Measurements from ENCODE around the gene TSKU.

TSKU gene, protein sequence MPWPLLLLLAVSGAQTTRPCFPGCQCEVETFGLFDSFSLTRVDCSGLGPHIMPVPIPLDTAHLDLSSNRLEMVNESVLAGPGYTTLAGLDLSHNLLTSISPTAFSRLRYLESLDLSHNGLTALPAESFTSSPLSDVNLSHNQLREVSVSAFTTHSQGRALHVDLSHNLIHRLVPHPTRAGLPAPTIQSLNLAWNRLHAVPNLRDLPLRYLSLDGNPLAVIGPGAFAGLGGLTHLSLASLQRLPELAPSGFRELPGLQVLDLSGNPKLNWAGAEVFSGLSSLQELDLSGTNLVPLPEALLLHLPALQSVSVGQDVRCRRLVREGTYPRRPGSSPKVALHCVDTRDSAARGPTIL

GRCh38 chr11:76783294-76783895 lies at the start of gene TSKU:
Gene TSKU, plus strand, starts transcription at chr11:76783356. Its CDS starts 12,261 bp downstream, at chr11:76795617.
- DNase-seq, result no peak

DNA sequence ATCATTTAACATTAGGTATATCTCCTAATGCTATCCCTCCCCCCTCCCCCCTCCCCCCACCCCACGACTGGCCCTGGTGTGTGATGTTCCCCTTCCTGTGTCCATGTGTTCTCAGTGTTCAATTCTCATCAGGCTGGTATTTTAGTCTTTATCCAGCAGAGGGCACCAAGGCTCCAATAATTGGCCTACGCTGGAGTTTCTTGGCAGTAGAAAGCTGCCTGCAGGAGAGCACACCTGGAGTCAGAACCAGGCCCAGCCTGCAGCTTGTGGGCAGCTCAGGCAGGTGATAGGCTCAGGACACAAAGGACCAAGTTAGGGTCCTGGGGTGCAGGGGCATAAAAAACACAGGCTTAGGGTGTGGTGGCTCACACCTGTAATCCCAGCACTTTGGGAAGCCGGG lies 49.2 kb upstream of the TSKU start:
- DNase-seq, result peak; percentile 19

DNA sequence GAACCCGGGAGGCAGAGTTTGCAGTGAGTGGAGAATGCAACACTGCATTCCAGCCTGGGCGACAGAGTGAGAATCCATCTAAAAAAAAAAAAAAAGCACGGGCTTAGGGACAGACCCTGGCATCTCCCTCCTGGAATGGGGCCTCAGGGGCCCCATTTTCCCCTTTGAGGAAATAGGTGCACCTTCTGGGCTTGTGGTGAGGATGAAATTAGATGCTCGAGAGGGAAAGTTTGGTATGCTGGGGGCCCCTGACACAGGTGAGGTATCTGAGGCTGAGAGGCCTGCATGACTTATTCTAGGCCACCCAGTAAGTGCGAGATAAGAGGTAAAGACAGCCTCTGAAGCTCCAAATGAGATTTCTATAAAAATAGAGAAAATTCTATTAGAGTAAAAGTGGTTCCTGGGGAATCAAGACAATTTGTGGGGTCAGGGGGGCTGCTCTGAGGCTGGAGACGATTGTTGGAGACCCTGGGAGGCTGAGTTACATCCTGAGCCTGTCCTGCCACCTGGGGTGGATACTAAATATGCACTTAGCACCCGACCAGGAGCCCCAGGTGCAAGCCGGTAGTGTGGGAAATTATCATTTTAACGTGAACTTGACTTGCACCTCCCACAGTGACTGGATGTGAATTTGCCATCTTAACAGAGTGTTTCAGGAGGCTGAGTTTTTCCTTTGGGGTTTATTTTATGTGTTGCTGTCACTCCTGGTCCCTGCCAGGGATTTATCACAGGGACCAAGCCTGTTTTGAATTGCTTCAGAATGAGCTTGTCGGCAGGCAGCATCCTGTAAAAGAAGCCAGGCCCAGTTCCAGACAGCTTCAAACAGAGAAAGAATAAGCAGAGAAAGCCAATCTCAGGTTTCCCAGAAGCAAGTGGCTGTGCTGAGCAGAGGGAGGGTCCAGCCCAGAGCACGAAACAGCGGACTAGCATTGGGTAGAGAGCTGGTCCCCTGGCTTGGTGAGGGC lies 48.4 kb upstream of the TSKU start:
- no peak for DNase-seq

- DNase-seq, result no peak
Measured at GRCh38 chr11:76735841-76736240, 47.3 kb upstream of the TSKU start.

- DNase-seq, result no peak
Measured at GRCh38 chr11:76736266-76736665, 46.9 kb upstream of the TSKU start.

DNA sequence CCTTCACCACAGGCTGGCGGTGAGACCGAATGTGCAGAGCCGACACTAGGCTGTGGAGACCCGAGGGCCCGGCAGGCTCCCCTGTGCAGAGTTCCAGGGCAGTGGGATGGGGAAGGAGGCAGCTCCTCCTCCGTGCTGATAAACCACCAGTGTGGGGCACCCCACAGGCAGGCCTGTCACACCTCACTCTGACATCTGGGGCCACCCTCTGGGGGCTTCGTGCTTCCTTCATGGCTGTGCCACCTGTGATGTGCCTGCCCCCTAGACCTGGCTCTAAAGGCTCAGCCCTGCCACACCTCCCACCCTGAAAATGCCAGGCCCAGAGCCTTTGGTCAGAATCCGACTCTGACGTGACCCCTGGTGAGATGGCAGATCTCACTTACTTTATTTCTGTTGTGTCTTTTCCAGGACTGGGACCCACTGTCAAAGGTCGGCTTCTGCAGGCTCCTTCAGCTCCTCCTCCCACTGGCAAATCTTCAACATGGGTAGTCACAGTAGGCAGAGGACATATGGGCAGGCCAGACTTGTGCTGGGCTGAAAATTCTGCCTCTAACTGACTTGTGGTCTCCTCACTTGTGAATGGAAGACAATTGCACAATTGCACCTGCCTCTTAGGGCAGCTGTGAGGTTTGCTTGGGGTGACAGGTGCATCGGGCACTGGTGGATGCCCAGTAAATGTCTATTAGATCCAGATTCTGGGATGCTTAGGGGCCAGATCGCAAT lies 46.2 kb upstream of the TSKU start:
- DNase-seq, result no peak

- DNase-seq, result no peak
Measured at GRCh38 chr11:76738618-76739240, 44.4 kb upstream of the TSKU start.

- no peak for DNase-seq
Measured at GRCh38 chr11:76739798-76740197, 43.4 kb upstream of the TSKU start.

- DNase-seq, result no peak
Measured at GRCh38 chr11:76740772-76741171, 42.4 kb upstream of the TSKU start.

DNA sequence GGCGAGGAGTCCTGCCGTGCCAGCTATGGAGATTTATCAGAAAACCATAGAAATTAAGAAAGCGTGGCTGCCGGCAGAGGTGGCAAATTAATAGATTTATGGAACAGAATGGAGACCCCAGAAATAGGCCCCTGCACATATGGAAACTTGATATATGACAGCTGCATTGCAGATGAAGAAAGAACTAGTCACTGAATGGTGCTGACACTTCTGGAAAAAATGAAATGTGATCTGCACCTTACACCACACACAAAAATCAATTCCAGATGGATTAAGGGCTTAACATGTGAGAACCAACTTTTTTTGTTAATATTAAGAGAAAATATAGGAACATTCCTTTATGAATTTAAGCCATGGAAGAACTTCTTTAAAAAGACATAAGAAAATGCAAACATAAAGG lies 40.3 kb upstream of the TSKU start:
- DNase-seq, result no peak

DNA sequence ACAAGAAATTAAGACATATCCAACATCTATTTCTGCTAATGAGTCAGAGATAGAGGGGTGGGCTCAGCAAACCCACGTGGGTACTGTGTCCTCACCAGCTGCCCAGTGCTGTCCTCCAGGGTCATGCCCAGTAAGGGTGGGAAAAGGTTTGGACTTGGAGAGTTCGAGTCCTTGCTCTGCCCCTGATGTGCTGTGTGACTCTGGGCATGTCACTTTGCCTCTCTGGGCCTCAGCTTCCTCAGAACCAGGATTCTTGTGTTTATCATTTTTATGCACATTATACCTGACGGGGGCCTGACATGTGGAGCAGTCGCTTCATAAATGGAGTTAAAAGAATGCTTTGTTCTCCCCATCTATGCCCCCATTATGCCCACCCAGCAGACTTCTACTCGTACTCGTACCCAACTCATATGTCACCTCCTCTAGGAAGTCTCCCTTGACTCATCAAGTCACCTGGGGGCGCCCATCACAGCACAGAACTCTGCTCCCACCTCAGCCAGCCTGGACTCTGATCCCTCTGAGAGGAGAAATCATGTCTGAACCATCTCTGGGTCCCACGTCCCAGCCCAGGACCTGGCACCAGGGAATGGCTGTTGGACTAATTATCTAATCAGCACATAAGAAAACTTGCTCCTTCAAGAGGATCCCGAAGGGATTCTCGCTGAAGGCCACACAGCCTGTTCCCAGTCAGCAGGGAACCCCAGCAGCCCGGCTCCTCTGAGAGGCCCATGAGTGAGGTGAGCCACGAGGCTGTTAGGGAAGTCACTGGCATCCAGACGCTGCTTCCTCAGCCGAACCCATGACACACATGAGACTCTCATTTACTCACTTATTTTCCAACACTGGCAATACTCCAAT lies 38.7 kb upstream of the TSKU start:
- DNase-seq, result no peak

- no peak for DNase-seq
Measured at GRCh38 chr11:76745044-76745376, 38.1 kb upstream of the TSKU start.

DNA sequence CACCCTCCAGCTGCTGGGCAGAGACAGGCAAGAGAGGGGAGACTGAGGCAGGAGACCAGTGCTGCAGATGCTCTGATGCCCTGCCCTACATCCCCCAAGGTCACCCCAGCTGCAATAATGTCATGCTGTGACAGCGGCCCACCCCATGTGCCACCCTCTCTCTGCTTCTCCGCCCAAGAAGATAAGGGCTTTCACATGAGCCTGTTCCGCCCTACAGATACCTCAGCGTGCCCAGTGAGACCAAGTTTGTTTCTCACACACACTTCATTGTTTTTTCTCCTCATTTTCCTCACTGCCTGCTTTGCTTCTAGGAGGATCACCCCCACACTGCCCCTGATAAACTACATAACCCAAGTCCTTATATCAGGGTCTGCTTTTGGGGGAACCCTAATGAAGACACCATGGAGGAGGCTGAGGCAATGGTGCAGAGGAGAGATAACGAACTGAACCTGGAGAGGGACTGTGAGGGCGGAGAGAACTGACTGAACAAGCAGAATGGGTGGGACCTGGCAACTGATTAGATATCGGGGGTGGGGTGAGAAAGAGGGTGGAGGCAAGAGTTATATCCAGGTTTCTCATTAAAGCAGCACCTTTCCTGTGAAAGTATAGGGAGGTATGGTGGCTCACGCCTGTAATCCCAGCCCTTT lies 37.5 kb upstream of the TSKU start:
- DNase-seq, result no peak

DNA sequence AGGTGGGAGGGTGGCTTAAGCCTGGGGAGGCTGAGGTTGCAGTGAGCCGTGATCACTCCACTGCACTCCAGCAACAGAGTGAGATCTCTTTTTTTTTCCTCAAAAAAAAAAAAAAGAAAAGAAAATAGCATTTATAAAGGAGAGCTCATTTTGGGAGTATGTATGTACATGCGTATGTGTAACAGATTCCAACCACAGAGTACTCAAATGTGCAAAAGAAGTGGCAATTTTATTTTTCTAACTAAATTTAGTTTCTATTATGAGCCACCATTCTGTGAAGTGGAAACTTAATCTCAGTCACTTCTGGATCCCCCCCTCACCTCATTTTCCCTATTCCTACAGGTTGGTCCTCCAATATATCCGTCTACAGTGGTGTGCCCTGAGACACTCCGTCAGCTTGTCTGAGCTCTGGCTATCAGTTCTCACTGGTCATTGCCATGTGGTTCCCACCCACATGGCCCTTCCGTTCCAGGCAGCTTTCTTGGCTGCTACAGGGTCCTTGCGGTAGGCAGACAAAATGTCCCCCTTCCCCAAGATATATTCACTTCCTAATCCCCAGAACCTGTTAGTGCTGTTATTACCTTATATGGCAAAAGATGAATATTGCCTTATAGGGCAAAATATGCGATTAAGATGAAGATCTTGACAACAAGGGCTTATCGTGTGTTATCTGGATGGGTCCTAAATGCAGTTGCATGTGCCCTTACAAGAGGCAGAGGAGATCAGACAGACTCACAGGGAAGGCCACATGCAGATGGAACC lies 35.8 kb upstream of the TSKU start:
- DNase-seq, result no peak

DNA sequence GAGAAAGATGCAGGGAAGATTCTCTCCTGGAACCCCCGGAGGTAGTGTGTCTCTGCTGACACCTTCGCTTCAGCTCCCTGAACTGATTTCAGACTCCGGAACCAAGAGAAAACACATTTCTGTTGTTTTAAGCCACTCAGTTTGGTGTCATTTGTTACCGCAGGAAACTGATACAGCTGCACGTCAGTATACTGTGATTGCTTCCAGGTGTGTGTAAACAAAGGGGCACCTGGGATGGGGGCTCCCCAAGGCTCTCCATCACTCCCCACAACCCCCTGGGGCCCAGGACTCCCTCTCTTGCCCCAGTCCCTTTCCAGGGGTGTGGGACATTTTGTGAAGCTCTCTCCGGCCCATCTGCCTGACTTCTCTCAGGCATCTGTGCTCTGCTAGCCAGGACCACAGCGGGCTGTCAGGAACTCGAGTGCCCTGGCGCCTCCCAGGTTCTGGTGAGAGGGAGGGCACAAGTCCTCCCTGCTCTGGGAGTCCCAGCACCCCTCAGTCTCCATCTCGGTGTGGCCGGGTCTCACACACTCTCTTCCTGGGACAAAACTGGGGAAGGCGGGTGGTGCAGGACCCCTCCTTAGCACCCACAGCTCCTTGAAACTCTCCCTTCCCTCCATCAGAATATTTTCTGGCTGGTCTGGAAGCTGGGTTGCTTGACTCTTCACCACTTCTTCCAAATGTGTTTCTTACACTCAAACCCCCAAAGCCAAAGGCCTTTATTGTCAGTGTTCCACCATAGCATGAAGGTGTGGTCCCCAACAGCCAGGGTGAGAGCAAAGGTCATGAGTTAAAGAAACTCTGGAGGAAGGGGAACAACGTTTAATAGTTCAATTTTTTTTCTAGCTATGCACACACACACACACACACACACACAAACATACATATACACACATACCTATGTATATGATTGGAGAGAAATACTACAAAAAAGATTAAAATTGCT lies 35.0 kb upstream of the TSKU start:
- DNase-seq, result no peak

GRCh38 chr11:76748948-76749347 lies 34.2 kb upstream of the TSKU start:
- DNase-seq, result no peak

DNA sequence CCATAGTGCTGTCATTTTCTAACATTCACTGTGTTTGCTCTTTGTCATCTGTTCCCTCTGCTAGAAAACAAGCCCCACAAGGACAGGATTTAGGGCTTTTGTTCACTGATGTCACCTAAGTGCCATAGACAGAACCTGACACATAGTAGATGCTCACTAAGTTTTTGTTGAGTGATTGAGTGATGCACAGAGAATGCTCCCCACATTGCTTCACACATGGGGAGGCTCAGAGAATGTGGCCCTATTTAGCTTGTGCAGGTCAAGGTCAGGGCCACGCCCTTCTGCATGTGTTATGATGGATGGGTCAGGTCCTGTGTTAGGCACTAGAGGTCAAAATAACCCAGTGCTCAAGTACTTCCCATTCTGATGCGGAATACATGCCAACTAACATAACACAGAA lies 33.1 kb upstream of the TSKU start:
- DNase-seq, result no peak

GRCh38 chr11:76750746-76751145 lies 32.4 kb upstream of the TSKU start:
- no peak for DNase-seq

All from activated CD4-positive, alpha-beta T cell treated with anti-CD3 and anti-CD28 coated beads for 1 hour (primary cell).